Stimulated activated CD4-positive, alpha-beta T cell treated with anti-CD3 and anti-CD28 coated beads, Interleukin-4, amount 100 ng/mL, for 4 hours (primary cell): ENCODE data around the gene ZMYND19.
"Not testable (repeated sequence)": the region's sequence is repeated elsewhere in the genome, so short reads cannot be mapped to it uniquely, and the experiment has no call there.

Experiments used
- DNase-seq, 2 experiments: peaks; one replicate each; pipeline ENCODE4 v3.0.0-alpha.2; 2020

ZMYND19 gene

DNA sequence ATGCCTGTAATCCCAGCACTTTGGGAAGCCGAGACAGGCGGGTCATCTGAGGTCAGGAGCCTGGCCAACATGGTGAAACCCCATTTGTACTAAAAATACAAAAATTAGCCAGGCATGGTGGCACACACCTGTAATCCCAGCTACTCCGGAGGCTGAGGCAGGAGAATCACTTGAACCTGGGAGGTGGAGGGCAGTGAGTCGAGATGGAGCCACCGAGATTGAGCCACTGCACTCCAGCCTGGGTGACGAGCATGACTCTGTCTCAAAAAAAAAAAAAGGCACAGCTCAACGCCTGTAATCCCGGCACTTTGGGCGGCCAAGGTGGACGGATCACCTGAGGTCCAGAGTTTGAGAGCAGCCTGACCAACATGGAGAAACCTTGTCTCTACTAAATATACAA lies 36.7 kb downstream of the ZMYND19 start:
- DNase-seq, result not testable (repeated sequence)

DNA sequence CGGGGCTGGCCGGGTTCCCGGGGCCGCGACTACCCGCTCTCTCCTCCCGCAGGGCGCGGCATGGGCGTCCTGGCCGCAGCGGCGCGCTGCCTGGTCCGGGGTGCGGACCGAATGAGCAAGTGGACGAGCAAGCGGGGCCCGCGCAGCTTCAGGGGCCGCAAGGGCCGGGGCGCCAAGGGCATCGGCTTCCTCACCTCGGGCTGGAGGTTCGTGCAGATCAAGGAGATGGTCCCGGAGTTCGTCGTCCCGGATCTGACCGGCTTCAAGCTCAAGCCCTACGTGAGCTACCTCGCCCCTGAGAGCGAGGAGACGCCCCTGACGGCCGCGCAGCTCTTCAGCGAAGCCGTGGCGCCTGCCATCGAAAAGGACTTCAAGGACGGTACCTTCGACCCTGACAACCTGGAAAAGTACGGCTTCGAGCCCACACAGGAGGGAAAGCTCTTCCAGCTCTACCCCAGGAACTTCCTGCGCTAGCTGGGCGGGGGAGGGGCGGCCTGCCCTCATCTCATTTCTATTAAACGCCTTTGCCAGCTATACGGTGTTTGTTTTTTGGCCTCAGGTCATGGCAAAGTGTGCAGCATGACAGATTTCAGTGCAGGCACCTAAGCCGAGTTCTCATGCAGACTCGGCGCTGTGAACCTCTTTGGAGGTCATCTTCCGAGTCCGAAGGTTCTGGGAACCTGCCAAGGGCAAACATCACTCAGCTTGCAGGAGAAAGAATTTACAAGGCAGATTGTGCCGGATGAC lies 38.1 kb downstream of the ZMYND19 start:
- peak in 1 of 2 experiments; percentile 18 for DNase-seq

DNA sequence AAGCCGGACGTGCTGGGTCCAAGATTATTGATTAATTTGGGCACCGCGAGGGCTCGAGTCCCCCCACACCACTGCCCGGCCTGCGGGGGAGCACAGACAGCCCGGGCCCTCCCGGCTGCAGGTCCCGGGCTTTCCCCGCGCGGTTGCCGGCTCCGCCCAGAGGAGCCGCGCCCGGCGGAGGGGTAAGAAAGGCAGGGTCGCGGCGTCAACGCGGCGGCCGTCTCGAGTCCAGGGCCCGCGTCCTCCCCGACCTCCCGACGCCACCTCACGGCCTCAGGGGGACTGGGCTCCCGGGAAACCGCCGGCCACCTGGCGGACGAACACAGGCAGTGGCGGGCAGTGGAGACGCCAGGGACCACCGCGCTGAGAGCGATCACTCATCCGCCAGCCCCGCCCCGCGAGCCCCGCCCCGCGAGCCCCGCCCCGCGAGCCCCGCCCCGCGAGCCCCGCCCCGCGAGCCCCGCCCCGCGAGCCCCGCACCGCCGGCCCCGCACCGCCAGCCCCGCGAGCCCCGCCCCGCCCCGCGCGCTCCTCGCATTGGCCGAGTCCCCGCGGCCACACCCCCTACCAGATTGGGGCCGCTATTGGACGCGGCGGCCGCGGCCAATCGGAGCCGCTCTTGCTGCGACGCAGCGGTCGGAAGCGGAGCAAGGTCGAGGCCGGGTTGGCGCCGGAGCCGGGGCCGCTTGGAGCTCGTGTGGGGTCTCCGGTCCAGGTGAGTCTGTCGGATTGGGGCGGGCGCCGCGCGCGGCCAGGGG lies 38.9 kb downstream of the ZMYND19 start, which contains the start of gene MRPL41:
Gene MRPL41, plus strand, starts transcription at position 616 of the 758 bp plus-strand sequence. CDS start 203 bp downstream, outside the sequence.
- DNase-seq, result peak; percentile 83 to 92

GRCh38 chr9:137550958-137551263 lies 39.4 kb downstream of the ZMYND19 start:
- not testable (repeated sequence) for DNase-seq

DNA sequence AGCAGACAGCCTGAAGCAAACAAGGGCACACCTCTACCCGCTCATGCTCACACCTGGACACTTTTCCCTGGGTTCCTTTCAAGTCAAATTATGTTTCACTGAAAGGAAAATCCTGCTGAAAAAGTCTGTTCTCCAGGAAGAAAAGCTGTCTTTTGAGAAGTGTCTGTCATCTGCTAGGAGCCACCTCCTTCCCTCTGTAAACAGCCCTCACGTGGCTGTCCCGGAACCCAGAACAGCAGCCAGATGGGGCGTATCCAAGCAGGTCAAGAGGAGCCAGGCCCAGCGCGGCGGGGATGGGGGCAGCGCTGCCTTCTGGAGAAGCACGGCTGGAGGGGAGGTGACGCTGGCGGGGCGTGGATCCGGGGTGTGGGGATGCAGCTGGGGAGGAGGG lies 40.1 kb downstream of the ZMYND19 start, which contains the start of gene PNPLA7:
Gene PNPLA7, minus strand, starts transcription at position 172 of the 391 bp plus-strand sequence. CDS start 205 bp downstream, outside the sequence.
- DNase-seq, result peak; percentile 43 to 46

DNA sequence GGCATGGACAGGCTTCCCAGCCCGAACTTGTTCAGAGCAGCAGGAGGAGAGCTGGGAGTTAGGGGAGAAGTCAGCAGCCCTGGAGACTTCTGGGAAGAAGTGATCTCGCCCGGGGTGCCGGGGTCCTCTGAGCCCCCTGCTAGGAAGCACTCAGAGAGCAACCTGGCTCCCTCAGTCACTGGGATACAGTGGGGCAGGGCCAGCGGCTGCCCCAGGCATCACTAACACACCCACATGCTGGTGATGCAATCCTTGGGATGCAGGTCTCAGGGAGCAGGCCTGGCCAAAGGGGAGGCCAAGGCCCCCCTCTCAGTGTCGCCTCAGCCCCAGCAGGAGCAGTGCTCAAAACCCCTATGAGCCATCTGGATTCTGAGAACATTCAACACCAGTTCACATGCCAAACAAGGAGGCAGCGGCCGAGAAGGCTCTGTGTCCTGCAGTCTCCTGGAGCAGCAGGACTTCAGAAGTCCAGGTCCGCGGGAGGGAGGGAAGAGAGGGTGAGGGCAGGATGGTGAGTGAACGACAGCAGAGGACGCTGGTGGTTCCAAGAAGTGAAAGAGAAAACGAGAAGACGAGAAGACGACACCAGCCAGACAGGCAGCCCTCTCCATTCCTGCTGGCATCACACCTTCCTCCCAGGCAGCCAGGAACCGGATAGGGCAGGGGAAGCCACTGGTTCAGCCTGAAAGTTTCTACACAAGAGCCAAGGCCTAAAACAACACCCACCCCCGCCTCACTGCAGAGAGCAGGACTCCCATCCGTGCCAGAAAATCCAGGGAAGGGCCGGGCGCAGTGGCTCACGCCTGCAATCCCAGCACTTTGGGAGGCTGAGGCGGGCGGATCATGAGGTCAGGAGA lies 42.4 kb downstream of the ZMYND19 start:
- DNase-seq, result no peak

GRCh38 chr9:137545123-137545522 lies 45.2 kb downstream of the ZMYND19 start:
- DNase-seq, result no peak

DNA sequence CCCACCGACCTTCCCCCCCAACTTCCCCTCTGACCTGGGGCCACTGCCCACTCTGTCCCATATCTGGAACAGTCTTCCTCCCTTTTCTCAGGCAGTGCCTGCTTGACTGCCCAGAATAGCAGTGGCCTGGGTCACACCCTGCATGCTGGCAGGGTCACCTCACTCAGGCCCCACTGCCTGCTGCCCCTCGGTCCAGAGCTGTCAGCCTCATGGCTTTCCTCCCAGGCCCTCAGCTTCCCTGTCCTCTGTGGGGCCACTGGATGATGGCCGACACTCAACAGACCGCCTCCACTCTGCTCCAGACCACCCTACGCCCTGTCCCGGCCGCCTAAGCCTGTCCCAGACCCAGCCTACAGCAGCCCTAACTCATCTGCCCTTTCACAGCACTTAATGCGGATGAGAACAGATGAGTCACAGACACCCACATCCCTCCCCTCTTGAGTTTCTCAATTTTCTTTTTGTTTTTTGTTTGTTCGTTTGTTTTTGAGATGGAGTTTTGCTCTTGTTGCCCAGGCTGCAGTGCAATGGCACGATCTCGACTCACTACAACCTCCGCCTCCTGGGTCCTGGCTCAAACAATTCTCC lies 46.0 kb downstream of the ZMYND19 start:
- DNase-seq, result no peak

DNA sequence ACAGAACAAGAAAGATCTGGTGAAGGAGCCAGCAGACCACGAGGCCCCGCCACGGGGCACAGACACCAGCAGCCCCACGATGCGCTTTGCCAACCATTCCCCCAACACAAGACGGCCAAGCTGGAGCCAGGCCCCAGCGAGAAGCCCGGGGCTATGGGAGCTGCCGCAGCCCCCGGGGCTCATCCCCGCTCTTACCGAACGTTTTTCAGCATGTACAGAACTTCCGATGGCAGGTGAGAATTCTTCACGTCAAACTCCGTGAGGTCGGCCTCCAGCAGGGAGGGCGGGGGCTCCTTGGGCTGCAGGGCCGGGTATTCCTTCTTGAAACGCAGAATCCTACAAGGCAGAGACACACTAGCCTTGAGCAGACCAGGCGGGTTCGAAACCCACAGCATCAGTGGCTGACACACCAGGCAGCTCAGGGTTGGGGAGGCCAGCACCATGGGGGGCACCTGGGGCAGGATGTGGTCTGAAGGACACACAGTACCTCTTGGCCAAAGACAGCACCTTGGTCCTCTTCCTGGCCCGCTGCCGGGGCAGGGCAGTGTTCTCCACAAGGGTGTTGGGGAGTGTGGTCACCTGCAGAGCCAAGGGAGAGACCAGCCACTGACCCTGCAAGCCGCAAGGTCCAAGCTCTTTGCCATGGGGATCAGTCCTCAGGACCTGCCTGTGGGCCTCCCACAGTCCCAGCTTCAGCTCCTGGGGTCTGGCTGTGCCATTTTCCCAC lies 46.9 kb downstream of the ZMYND19 start:
- no peak for DNase-seq

DNA sequence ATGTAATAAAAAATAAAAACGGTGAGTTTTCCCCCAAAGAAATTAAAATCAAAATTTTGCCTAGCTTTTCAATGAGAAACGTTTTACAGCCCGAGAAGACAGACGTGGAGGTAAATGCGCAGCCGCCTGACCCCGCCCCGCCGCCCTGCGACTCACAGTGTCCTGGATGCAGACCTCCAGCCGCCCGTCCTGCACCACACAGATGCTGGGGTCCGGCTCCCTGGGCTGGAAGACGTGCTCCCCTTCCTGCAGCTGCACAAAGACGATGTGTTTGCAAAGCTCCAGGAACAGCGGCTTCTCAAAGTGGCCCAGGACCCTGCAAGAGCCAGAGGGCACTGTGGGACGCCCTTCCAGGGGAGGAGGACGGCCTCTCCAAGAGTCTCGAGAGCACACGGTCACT lies 47.8 kb downstream of the ZMYND19 start:
- no peak for DNase-seq

GRCh38 chr9:137540536-137540935 lies 49.8 kb downstream of the ZMYND19 start:
- DNase-seq, result no peak

DNA sequence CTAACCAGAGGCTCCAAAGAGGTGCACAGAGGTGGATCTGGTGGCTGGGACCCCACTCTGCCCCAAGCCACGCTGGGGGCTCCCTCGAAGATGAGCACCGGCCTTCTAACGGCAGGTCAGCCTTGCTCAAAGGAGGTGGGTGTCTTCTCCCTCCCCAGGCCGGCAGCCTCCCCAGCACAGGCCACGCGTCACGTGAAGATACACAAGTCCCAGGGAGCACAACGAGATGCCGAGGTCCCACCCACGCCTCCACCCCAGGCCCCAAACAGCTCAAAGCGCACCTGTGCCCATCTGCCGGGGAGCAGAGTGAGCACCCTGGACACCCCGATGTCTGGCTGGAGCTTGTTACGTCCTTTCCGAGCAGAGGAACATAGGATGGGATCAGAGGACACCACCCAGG lies 52.3 kb downstream of the ZMYND19 start:
- no peak for DNase-seq

DNA sequence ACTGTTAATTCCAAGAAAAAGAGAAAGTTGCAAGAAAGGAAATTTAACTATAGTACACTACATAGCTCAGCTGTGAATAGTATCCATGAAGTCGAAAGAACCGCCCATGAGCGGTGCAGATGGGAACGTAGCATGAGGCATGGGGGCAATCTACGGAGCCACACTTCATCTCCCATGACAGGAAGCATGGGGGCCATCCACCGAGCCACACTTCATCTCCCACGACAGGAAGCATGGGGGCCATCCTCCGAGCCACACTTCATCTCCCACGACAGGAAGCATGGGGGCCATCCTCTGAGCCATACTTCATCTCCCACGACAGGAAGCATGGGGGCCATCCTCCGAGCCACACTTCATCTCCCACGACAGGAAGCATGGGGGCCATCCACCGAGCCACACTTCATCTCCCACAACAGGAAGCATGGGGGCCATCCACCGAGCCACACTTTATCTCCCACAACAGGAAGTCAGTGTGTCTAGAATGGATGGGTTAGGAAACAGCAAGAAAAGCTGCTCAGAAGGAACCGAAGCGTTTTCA lies 53.6 kb downstream of the ZMYND19 start:
- peak in 1 of 2 experiments; percentile 33 for DNase-seq

DNA sequence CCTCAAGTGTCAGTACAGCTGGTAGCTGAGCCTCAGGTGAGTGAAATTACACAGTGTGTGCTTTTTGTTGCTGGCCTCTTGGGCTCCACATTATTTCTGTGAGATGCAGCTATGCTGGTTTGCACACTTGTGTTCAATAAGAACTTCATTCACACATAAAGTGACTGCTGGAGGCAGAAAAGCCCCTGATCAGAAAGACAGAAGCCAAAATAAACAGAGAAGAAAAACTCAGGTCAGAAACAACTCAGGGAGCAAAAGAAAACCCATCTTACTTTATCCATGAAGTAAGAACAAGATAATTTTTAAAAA lies 55.2 kb downstream of the ZMYND19 start:
- DNase-seq, result no peak

DNA sequence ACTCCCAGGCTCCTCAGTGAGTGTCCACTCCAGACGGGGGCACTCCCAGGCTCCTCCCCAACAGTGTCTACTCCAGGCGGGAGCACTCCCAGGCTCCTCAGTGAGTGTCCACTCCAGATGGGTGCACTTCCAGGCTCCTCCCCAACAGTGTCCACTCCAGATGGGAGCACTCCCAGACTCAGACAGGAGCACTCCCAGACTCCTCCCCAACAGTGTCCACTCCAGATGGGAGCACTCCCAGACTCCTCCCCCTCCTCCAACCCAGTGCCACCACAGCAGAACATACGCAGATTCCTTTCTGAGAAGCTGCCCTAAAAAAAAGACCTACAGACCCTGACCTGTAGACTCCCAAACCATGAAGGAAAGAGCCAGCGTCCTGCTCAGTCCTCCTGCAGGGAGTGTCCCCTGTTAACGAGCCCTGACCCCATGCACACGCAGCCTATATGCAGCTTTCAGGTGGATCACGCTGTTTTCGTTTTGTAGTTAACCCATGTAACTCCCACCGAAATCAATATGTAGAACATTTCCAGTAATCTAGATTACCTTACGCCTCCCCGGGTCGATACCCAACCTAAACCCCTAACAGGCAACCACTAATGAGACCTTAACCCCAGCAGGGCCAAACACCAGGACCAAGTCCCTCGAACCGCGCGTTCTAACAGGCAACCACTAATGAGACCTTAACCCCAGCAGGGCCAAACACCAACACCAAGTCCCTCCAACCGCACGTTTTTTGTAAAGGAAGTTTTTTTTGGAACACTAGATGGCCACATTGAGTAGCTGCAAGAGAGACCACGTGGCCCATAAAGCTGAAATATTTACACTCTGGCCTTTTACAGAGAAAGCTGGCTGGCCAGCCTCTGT lies 55.8 kb downstream of the ZMYND19 start:
- no peak for DNase-seq

DNA sequence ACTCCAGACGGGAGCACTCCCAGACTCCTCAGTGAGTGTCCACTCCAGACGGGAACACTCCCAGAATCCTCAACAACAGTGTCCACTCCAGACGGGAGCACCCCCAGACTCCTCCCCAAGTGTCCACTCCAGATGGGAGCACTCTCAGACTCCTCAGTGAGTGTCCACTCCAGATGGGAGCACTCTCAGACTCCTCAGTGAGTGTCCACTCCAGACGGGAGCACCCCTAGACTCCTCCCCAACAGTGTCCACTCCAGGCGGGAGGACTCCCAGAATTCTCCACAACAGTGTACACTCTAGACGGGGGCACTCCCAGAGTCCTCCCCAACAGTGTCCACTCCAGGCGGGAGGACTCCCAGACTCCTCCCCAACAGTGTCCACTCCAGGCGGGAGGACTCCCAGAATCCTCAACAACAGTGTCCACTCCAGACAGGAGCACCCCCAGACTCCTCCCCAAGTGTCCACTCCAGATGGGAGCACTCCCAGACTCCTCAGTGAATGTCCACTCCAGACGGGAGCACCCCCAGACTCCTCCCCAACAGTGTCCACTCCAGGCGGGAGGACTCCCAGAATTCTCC lies 57.3 kb downstream of the ZMYND19 start:
- not testable (repeated sequence) for DNase-seq
